HCT116 (cell line): ENCODE results near the gene GAP43. TPM values are rescaled to one million over a fixed set of nuclear protein-coding genes. Genes with fewer than 3 reads are reported as not detected.

ENCODE experiments used
- ATAC-seq: fragments of 200-7000 bp; cut with Tn5 transposase; 2 replicates; pipeline ENCODE4 v1.9.1; 2020; ENCODE audit warnings: mild to moderate bottlenecking, moderate library complexity
- BruUV-seq: library from RNA; stranded (reverse); fragments of 400-500 nt; replicated peaks from 2 replicates; lab custom pipeline; 2021; lab: Mats Ljungman, UMichigan
- CTCF ChIA-PET: fragments of 300-600 bp; sonication (Branson Sonifier 250); formaldehyde crosslinking; loops from one replicate; lab custom pipeline; 2021; ENCODE audit warnings: antibody characterized with exemption; lab: Charles Lee
- POLR2A ChIA-PET: fragments of 300-600, 350-600 bp; sonication (Branson Sonifier 250); formaldehyde crosslinking; loops from one replicate; lab custom pipeline; 2021; ENCODE audit warnings: antibody characterized with exemption; lab: Charles Lee
- RAD21 ChIA-PET, 2 experiments: fragments of 300-600 bp; sonication (Branson Sonifier 250); formaldehyde crosslinking; loops; one replicate each; lab custom pipeline; 2023; ENCODE audit warnings: low total read pairs in 2 of 2; ENCODE audit not compliant: uncharacterized antibody in 2 of 2, unreplicated experiment in 2 of 2, low non-redundant PET in 1 of 2; lab: Charles Lee
- DNase-seq: peaks from one replicate; pipeline ENCODE4 v3.0.0-alpha.2; 2010; ENCODE audit warnings: low read depth, low spot score
- H2AFZ ChIP-seq: fragments of 200-600 bp; shearing (Covaris generic), sonication (generic); 2 replicates; pipeline ENCODE4 v1.6.1; 2017; ENCODE audit warnings: low read depth, mixed run types, mixed read lengths, antibody characterized with exemption, low read length; ENCODE audit not compliant: poor library complexity, severe bottlenecking
- H3K27ac ChIP-seq: 2 replicates; pipeline ENCODE4 v1.5.1; 2012; ENCODE audit warnings: low read depth, low read length
- H3K27me3 ChIP-seq: fragments of 200-600 bp; sonication (generic); 2 replicates; pipeline ENCODE4 v1.6.1; 2016; ENCODE audit warnings: mixed run types, low read length, mixed read lengths; ENCODE audit not compliant: insufficient read depth
- H3K36me3 ChIP-seq, 2 experiments: fragments of 200-500 bp in 1 of 2; fragments of 200-600 bp in 1 of 2; sonication (Bioruptor generic) in 1 of 2; sonication (generic) in 1 of 2; 2 replicates each; pipeline versions ENCODE4 v1.5.1 to v1.6.1; 2014 to 2016; ENCODE audit warnings: low read length in 2 of 2, inconsistent platforms in 1 of 2, mixed read lengths in 1 of 2, mixed run types in 1 of 2; ENCODE audit not compliant: insufficient read depth in 2 of 2, control insufficient read depth in 1 of 2
- H3K4me1 ChIP-seq, 2 experiments: fragments of 200-600 bp in 1 of 2; sonication (generic) in 1 of 2; 2 replicates each; pipeline versions ENCODE4 v1.5.1 to v1.6.1; 2012 to 2017; ENCODE audit warnings: low read length in 2 of 2, inconsistent platforms in 1 of 2, mild to moderate bottlenecking in 1 of 2, mixed read lengths in 1 of 2, mixed run types in 1 of 2, moderate library complexity in 1 of 2; ENCODE audit not compliant: insufficient read depth in 2 of 2, control insufficient read depth in 1 of 2
- H3K4me2 ChIP-seq: fragments of 200-600 bp; sonication (generic); 2 replicates; pipeline ENCODE4 v1.6.1; 2017; ENCODE audit warnings: mixed run types, low read length, mixed read lengths
- H3K4me3 ChIP-seq, 2 experiments: fragments of 200-600 bp in 1 of 2; sonication (generic) in 1 of 2; replicated peaks in 1 of 2; 2 replicates each; pipeline ENCODE4 v1.5.1; 2011 to 2016; ENCODE audit warnings: low read length in 2 of 2, control low read depth in 1 of 2, low read depth in 1 of 2, mild to moderate bottlenecking in 1 of 2, mixed read lengths in 1 of 2, mixed run types in 1 of 2
- H3K79me2 ChIP-seq: fragments of 200-600 bp; sonication (generic); 2 replicates; pipeline ENCODE4 v1.6.1; 2017; ENCODE audit warnings: mild to moderate bottlenecking, mixed run types, low read length, moderate library complexity, mixed read lengths; ENCODE audit not compliant: insufficient read depth
- H3K9ac ChIP-seq: fragments of 200-600 bp; sonication (generic); 2 replicates; pipeline ENCODE4 v1.6.1; 2016; ENCODE audit warnings: low read length, mixed read lengths
- H3K9me2 ChIP-seq: fragments of 200-600 bp; sonication (generic), shearing (Covaris generic); 2 replicates; pipeline ENCODE4 v1.6.1; 2017; ENCODE audit warnings: mixed run types, mild to moderate bottlenecking, moderate library complexity; ENCODE audit not compliant: insufficient read depth
- H3K9me3 ChIP-seq, 2 experiments: fragments of 200-500 bp in 1 of 2; fragments of 200-600 bp in 1 of 2; sonication (Bioruptor generic) in 1 of 2; sonication (generic) in 1 of 2; 2 replicates each; pipeline ENCODE4 v1.6.1; 2014 to 2017; ENCODE audit warnings: low read length in 2 of 2, mixed read lengths in 2 of 2, inconsistent platforms in 1 of 2, low read depth in 1 of 2, mild to moderate bottlenecking in 1 of 2, mixed run types in 1 of 2, moderate library complexity in 1 of 2; ENCODE audit not compliant: control insufficient read depth in 1 of 2, insufficient read depth in 1 of 2
- H4K20me1 ChIP-seq: fragments of 200-600 bp; sonication (generic), shearing (Covaris generic); 2 replicates; pipeline ENCODE4 v1.6.1; 2017; ENCODE audit warnings: mixed run types, mild to moderate bottlenecking, moderate library complexity; ENCODE audit not compliant: insufficient read depth
- CEBPB ChIP-seq: IDR thresholded peaks from 2 replicates; pipeline ENCODE4 v1.6.1; 2012; ENCODE audit warnings: low read depth
- EGR1 ChIP-seq: IDR thresholded peaks from 2 replicates; pipeline ENCODE4 v1.6.1; 2012; ENCODE audit warnings: low read depth
- ELF1 ChIP-seq: IDR thresholded peaks from 2 replicates; pipeline ENCODE4 v1.6.1; 2012; ENCODE audit warnings: low read depth, borderline replicate concordance
- FOSL1 ChIP-seq: IDR thresholded peaks from 2 replicates; pipeline ENCODE4 v1.6.1; 2012; ENCODE audit warnings: low read depth
- JUND ChIP-seq: IDR thresholded peaks from 2 replicates; pipeline ENCODE4 v1.6.1; 2012
- POLR2AphosphoS5 ChIP-seq: IDR thresholded peaks from 2 replicates; pipeline ENCODE4 v1.6.1; 2011; ENCODE audit warnings: mild to moderate bottlenecking, low read depth, low read length, moderate library complexity
- SP1 ChIP-seq: IDR thresholded peaks from 2 replicates; pipeline ENCODE4 v1.6.1; 2012; ENCODE audit warnings: low read depth
- YY1 ChIP-seq: IDR thresholded peaks from 2 replicates; pipeline ENCODE4 v1.6.1; 2011; ENCODE audit warnings: low read length, low read depth, moderate library complexity, mild to moderate bottlenecking; ENCODE audit not compliant: insufficient replicate concordance; ENCODE audit errors: extremely low read depth
- ZFX ChIP-seq: fragments of 450-650 bp; IDR thresholded peaks from 2 replicates; pipeline ENCODE4 v1.6.1; 2017
- ZNF274 ChIP-seq: fragments of 200-500 bp; sonication (Bioruptor generic); IDR thresholded peaks from 2 replicates; pipeline ENCODE4 v1.6.1; 2014; ENCODE audit warnings: mild to moderate bottlenecking, low read depth, low read length, inconsistent platforms
- intact Hi-C: fragments of 100-400 bp; cut with micrococcal nuclease; formaldehyde crosslinking; loops from 2 replicates; pipeline ENCODE4 v1.10.0; 2022
- total RNA-seq: library from RNA; stranded (reverse); gene quantifications from one replicate; pipeline ENCODE4 v1.2.1, GENCODE V29; 2021; ENCODE audit not compliant: unreplicated experiment
- TF ChIP-seq, protein P1 (sequence below): IDR thresholded peaks from 2 replicates; pipeline ENCODE4 v1.6.1; 2012
- TF ChIP-seq, protein P2 (sequence below): IDR thresholded peaks from 2 replicates; pipeline ENCODE4 v1.6.1; 2012; ENCODE audit warnings: low read depth
- TF ChIP-seq, protein P3 (sequence below): IDR thresholded peaks from 2 replicates; pipeline ENCODE4 v1.6.1; 2012

The GAP43 gene
- total RNA-seq, 1 experiment from 2014 or later: not detected

DNA sequence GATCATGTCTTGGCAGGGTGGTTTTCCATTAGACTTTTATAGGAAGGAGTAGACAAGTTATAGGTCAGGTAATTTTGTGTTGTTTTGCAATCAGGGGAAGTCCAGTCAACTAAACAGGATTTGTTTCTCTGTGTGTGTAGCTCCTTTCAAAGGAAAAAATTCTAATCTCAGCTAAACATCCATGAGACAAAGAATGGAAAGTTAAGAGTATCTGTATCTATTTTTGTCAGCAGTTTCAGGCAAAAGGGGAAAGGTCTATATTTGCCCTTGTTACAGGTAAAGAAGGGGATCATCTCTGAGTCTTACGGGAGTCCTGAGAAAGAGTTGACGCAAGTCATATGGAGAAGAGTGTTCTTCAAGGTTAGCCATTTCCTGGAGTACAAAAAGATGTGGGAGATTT lies 79.3 kb downstream of the GAP43 start:
- ChIA-PET CTCF (no interaction called here), POLR2A (no interaction called here)
- no TSS peak for BruUV-seq

DNA sequence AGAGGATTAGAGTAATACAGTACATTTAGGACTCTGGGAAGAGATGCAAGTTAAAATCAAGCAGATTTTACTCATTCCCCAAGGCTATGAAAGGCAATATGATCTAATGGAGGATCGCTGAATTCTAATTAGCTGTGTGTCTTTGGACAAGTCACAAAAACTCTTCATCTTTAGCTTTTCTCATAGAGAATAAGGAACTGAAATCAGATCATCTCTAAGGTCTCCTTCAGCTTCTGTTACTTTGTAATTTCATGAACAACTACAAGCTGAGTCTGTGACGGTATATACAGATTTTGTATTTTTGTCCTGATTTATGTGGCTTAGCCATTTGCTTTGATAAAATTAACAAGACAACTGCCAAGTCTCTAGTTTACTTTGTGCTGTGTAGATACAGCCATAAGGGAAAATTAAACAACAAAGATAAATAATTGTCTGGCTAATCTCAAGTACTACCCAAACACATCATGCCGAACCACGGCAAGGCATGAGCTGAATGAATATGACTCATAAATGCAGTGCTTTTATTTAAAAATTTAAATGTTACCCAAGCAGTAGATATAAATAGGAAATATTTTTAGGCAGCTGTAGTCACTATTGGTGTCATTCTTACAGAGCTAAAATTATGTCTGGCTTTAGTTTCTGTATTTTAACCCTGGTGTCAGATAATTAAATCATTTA lies 81.5 kb downstream of the GAP43 start:
- Histone ChIP-seq H3K9me2 (no peaks in the 10 kb centered on the region), H3K4me2 (no peak overlapping the region), H2AFZ (no peak overlapping the region), H3K36me3 (no peaks in the 10 kb centered on the region), H4K20me1 (no peaks in the 10 kb centered on the region), H3K79me2 (no peaks in the 10 kb centered on the region), H3K4me3 (no peak overlapping the region), H3K4me1 (no peaks in the 10 kb centered on the region), H3K27ac (no peak overlapping the region), H3K9me3 (no peaks in the 10 kb centered on the region), H3K9ac (no peak overlapping the region), H3K27me3 (no peaks in the 10 kb centered on the region)
- ChIA-PET POLR2A (no interaction called here), RAD21 (no interaction called here), CTCF (interaction anchor here (0.7 kb wide), 1 partner anchor 12 kb away, joined by 3 read pairs; no protein-coding TSS in a partner anchor)
- no peak for ATAC-seq
- BruUV-seq: no TSS peak
- TF ChIP-seq EGR1: no peak
- TF ChIP-seq ELF1: no peak
- no peak for TF ChIP-seq FOSL1
- TF ChIP-seq YY1: no peak
- TF ChIP-seq, protein P1, sequence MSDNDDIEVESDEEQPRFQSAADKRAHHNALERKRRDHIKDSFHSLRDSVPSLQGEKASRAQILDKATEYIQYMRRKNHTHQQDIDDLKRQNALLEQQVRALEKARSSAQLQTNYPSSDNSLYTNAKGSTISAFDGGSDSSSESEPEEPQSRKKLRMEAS: no peak
- TF ChIP-seq ZNF274: no peak
- TF ChIP-seq, protein P2, sequence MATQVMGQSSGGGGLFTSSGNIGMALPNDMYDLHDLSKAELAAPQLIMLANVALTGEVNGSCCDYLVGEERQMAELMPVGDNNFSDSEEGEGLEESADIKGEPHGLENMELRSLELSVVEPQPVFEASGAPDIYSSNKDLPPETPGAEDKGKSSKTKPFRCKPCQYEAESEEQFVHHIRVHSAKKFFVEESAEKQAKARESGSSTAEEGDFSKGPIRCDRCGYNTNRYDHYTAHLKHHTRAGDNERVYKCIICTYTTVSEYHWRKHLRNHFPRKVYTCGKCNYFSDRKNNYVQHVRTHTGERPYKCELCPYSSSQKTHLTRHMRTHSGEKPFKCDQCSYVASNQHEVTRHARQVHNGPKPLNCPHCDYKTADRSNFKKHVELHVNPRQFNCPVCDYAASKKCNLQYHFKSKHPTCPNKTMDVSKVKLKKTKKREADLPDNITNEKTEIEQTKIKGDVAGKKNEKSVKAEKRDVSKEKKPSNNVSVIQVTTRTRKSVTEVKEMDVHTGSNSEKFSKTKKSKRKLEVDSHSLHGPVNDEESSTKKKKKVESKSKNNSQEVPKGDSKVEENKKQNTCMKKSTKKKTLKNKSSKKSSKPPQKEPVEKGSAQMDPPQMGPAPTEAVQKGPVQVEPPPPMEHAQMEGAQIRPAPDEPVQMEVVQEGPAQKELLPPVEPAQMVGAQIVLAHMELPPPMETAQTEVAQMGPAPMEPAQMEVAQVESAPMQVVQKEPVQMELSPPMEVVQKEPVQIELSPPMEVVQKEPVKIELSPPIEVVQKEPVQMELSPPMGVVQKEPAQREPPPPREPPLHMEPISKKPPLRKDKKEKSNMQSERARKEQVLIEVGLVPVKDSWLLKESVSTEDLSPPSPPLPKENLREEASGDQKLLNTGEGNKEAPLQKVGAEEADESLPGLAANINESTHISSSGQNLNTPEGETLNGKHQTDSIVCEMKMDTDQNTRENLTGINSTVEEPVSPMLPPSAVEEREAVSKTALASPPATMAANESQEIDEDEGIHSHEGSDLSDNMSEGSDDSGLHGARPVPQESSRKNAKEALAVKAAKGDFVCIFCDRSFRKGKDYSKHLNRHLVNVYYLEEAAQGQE: no peak
- TF ChIP-seq, protein P3, sequence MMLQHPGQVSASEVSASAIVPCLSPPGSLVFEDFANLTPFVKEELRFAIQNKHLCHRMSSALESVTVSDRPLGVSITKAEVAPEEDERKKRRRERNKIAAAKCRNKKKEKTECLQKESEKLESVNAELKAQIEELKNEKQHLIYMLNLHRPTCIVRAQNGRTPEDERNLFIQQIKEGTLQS: no peak
- TF ChIP-seq ZFX: no peak
- TF ChIP-seq CEBPB: no peak
- intact Hi-C loops: no loop called here
- DNase-seq: no peak

More for the DNA sequence above, 79.3 kb downstream of the GAP43 start:
- Histone ChIP-seq H3K9me3 (no peaks in the 10 kb centered on the region), H3K4me1 (peaks cover 0 to under 1% of the 10 kb centered on the region in 2 experiments; a peak in 1 of 4 replicates), H3K36me3 (no peaks in the 10 kb centered on the region), H3K9ac (no peak overlapping the region), H4K20me1 (no peaks in the 10 kb centered on the region), H3K4me2 (no peak overlapping the region), H3K79me2 (no peaks in the 10 kb centered on the region), H3K27me3 (no peaks in the 10 kb centered on the region), H3K27ac (no peak overlapping the region), H3K9me2 (no peaks in the 10 kb centered on the region), H3K4me3 (no peak overlapping the region), H2AFZ (no peak overlapping the region)
- TF ChIP-seq, protein P3: no peak
- TF ChIP-seq ZNF274: no peak
- TF ChIP-seq JUND: no peak
- no peak for TF ChIP-seq POLR2AphosphoS5
- no peak for TF ChIP-seq SP1
- DNase-seq (no peak), ATAC-seq (no peak)
- RAD21 ChIA-PET: no interaction called here
- intact Hi-C loops: no loop called here
